HEK293 (cell line): ENCODE data around the gene SPRED3.

Experiments
- HOXD13 ChIP-seq: sonication (generic); formaldehyde crosslinking; IDR thresholded peaks from 2 replicates; pipeline ENCODE4 v1.8.0; 2022; ENCODE audit warnings: missing genetic modification reagents, borderline replicate concordance
- IKZF3 ChIP-seq: fragments of 450-650 bp; IDR thresholded peaks from 2 replicates; pipeline ENCODE4 v1.5.0; 2018; ENCODE audit warnings: missing biosample characterization, mild to moderate bottlenecking, missing genetic modification characterization, moderate library complexity
- KLF8 ChIP-seq: fragments of 450-650 bp; formaldehyde crosslinking; IDR thresholded peaks from 2 replicates; pipeline ENCODE4 v1.5.1; 2016; ENCODE audit warnings: missing biosample characterization, missing genetic modification characterization
- MEIS1 ChIP-seq: sonication (generic); formaldehyde crosslinking; IDR thresholded peaks from 2 replicates; pipeline ENCODE4 v1.8.1; 2022; ENCODE audit warnings: missing genetic modification reagents, mild to moderate bottlenecking, borderline replicate concordance
- WT1 ChIP-seq: fragments of 450-650 bp; formaldehyde crosslinking; IDR thresholded peaks from 2 replicates; pipeline ENCODE4 v1.5.1; 2016; ENCODE audit warnings: missing biosample characterization, missing genetic modification characterization
- ZFHX2 ChIP-seq: fragments of 450-650 bp; formaldehyde crosslinking; conservative IDR thresholded peaks from 2 replicates; pipeline ENCODE4 v1.5.1; 2016; ENCODE audit warnings: missing biosample characterization, missing genetic modification characterization
- ZFP3 ChIP-seq: fragments of 450-650 bp; formaldehyde crosslinking; IDR thresholded peaks from 2 replicates; pipeline ENCODE4 v1.5.1; 2016; ENCODE audit warnings: low read depth, missing biosample characterization, missing genetic modification characterization
- ZNF157 ChIP-seq: fragments of 450-650 bp; formaldehyde crosslinking; IDR thresholded peaks from 2 replicates; pipeline ENCODE4 v1.5.1; 2016; ENCODE audit warnings: missing biosample characterization, missing genetic modification characterization
- ZNF175 ChIP-seq: fragments of 450-650 bp; formaldehyde crosslinking; IDR thresholded peaks from 2 replicates; pipeline ENCODE4 v1.5.1; 2016; ENCODE audit warnings: missing biosample characterization, missing genetic modification characterization
- ZNF223 ChIP-seq: fragments of 450-650 bp; formaldehyde crosslinking; IDR thresholded peaks from 2 replicates; pipeline ENCODE4 v1.5.1; 2016; ENCODE audit warnings: missing biosample characterization, missing genetic modification characterization
- ZNF24 ChIP-seq: fragments of 450-650 bp; formaldehyde crosslinking; IDR thresholded peaks from 2 replicates; pipeline ENCODE4 v1.5.1; 2016; ENCODE audit warnings: missing biosample characterization, missing genetic modification characterization
- ZNF654 ChIP-seq: fragments of 450-650 bp; formaldehyde crosslinking; IDR thresholded peaks from 2 replicates; pipeline ENCODE4 v1.5.1; 2016; ENCODE audit warnings: low read depth, missing biosample characterization, missing genetic modification characterization
- ZNF707 ChIP-seq: fragments of 450-650 bp; formaldehyde crosslinking; IDR thresholded peaks from 2 replicates; pipeline ENCODE4 v1.5.1; 2016; ENCODE audit warnings: missing biosample characterization, missing genetic modification characterization
- ZNF768 ChIP-seq: fragments of 450-650 bp; formaldehyde crosslinking; IDR thresholded peaks from 2 replicates; pipeline ENCODE4 v1.5.1; 2018; ENCODE audit warnings: missing biosample characterization, mild to moderate bottlenecking, missing genetic modification characterization
- ZNF777 ChIP-seq: fragments of 450-650 bp; formaldehyde crosslinking; IDR thresholded peaks from 2 replicates; pipeline ENCODE4 v1.5.1; 2017; ENCODE audit warnings: missing biosample characterization, missing genetic modification characterization, borderline replicate concordance
- ZNF843 ChIP-seq: fragments of 450-650 bp; formaldehyde crosslinking; IDR thresholded peaks from 2 replicates; pipeline ENCODE4 v1.5.1; 2016; ENCODE audit warnings: missing biosample characterization, missing genetic modification characterization
- TF ChIP-seq, protein P1 (sequence below): fragments of 450-650 bp; formaldehyde crosslinking; IDR thresholded peaks from 2 replicates; pipeline ENCODE4 v1.5.1; 2016; ENCODE audit warnings: missing biosample characterization, missing genetic modification characterization
- TF ChIP-seq, protein P2 (sequence below): fragments of 450-650 bp; formaldehyde crosslinking; IDR thresholded peaks from 2 replicates; pipeline ENCODE4 v1.5.1; 2017; ENCODE audit warnings: missing biosample characterization, missing genetic modification characterization
- TF ChIP-seq, protein P3 (sequence below): fragments of 450-650 bp; formaldehyde crosslinking; IDR thresholded peaks from 2 replicates; pipeline ENCODE4 v1.5.1; 2016; ENCODE audit warnings: missing biosample characterization, missing genetic modification characterization
- TF ChIP-seq, protein P4 (sequence below): fragments of 450-650 bp; formaldehyde crosslinking; IDR thresholded peaks from 2 replicates; pipeline ENCODE4 v1.5.1; 2016; ENCODE audit warnings: missing biosample characterization, missing genetic modification characterization
- TF ChIP-seq, protein P5 (sequence below): fragments of 450-650 bp; formaldehyde crosslinking; IDR thresholded peaks from 2 replicates; pipeline ENCODE4 v1.5.1; 2016; ENCODE audit warnings: missing biosample characterization, missing genetic modification characterization
- TF ChIP-seq, protein P6 (sequence below): fragments of 450-650 bp; formaldehyde crosslinking; IDR thresholded peaks from 2 replicates; pipeline ENCODE4 v1.5.1; 2016; ENCODE audit warnings: missing biosample characterization, missing genetic modification characterization
- TF ChIP-seq, protein P7 (sequence below): fragments of 450-650 bp; formaldehyde crosslinking; IDR thresholded peaks from 2 replicates; pipeline ENCODE4 v1.5.1; 2016; ENCODE audit warnings: missing biosample characterization, missing genetic modification characterization

Gene SPRED3

DNA sequence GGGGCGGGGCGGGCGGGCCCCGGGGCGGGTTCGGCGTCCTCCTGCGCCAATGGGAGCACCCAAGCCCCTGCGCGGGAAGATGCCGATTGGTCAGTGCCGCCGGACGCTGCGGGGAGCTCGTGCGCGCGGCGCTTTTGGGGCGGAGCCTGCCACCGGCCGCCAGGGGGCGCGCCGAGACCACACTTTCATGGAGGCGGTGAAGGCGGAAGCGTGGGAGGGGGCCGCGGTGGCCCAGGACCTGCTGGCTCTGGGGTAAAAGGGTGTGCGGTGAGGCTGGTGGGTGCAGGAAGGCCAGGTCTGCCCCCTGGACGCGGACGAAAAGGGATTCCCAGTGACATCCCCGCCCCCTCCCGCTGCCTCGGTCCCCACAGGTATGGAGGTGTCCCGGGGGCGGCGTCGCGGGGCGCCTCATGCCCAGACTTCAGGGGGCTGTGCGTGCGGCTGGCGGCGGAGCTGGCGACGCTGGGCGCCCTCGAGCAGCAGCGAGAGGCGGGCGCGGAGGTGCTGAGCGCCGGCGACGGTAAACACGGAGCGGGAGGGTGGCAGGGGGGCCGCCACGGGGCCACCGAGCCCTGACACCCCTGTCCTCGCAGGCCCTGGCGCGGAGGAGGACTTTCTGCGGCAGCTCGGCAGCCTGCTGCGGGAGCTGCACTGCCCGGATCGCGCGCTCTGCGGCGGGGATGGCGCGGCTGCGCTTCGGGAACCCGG lies 14.6 kb downstream of the SPRED3 start, which contains the start of gene FAM98C (continued):
- TF ChIP-seq, protein P1, sequence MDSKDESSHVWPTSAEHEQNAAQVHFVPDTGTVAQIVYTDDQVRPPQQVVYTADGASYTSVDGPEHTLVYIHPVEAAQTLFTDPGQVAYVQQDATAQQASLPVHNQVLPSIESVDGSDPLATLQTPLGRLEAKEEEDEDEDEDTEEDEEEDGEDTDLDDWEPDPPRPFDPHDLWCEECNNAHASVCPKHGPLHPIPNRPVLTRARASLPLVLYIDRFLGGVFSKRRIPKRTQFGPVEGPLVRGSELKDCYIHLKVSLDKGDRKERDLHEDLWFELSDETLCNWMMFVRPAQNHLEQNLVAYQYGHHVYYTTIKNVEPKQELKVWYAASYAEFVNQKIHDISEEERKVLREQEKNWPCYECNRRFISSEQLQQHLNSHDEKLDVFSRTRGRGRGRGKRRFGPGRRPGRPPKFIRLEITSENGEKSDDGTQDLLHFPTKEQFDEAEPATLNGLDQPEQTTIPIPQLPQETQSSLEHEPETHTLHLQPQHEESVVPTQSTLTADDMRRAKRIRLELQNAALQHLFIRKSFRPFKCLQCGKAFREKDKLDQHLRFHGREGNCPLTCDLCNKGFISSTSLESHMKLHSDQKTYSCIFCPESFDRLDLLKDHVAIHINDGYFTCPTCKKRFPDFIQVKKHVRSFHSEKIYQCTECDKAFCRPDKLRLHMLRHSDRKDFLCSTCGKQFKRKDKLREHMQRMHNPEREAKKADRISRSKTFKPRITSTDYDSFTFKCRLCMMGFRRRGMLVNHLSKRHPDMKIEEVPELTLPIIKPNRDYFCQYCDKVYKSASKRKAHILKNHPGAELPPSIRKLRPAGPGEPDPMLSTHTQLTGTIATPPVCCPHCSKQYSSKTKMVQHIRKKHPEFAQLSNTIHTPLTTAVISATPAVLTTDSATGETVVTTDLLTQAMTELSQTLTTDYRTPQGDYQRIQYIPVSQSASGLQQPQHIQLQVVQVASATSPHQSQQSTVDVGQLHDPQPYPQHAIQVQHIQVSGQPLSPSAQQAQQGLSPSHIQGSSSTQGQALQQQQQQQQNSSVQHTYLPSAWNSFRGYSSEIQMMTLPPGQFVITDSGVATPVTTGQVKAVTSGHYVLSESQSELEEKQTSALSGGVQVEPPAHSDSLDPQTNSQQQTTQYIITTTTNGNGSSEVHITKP (tag by site-specific recombination) = peak; percentile 75
- TF ChIP-seq ZNF175 (tag by site-specific recombination) (no peak), HOXD13 (no peak), ZNF843 (peak; percentile 66), WT1 (tag by site-specific recombination) (peak; percentile 56; the same call in 1 of the 2 replicates), ZNF654 (tag by site-specific recombination) (peak; percentile 78), ZNF768 (tag by site-specific recombination) (no peak), IKZF3 (tag by site-specific recombination) (0 out of 2 replicates have a peak, but pooled peaks have one; percentile 51), KLF8 (tag by site-specific recombination) (peak; percentile 99), MEIS1 (CRISPR knock-in tag) (no peak), ZFP3 (tag by site-specific recombination) (0 out of 2 replicates have a peak, but pooled peaks have one; percentile 19), ZNF157 (no peak), ZFHX2 (peak; percentile 100), ZNF24 (tag by site-specific recombination) (no peak; the same call in 1 of the 2 replicates), ZNF707 (tag by site-specific recombination) (no peak), ZNF777 (tag by site-specific recombination) (peak; percentile 66), ZNF223 (tag by site-specific recombination) (peak; percentile 96)
- TF ChIP-seq, protein P2, sequence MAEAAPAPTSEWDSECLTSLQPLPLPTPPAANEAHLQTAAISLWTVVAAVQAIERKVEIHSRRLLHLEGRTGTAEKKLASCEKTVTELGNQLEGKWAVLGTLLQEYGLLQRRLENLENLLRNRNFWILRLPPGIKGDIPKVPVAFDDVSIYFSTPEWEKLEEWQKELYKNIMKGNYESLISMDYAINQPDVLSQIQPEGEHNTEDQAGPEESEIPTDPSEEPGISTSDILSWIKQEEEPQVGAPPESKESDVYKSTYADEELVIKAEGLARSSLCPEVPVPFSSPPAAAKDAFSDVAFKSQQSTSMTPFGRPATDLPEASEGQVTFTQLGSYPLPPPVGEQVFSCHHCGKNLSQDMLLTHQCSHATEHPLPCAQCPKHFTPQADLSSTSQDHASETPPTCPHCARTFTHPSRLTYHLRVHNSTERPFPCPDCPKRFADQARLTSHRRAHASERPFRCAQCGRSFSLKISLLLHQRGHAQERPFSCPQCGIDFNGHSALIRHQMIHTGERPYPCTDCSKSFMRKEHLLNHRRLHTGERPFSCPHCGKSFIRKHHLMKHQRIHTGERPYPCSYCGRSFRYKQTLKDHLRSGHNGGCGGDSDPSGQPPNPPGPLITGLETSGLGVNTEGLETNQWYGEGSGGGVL (tag by site-specific recombination) = peak; percentile 75; the same call in 1 of the 2 replicates
- TF ChIP-seq, protein P3, sequence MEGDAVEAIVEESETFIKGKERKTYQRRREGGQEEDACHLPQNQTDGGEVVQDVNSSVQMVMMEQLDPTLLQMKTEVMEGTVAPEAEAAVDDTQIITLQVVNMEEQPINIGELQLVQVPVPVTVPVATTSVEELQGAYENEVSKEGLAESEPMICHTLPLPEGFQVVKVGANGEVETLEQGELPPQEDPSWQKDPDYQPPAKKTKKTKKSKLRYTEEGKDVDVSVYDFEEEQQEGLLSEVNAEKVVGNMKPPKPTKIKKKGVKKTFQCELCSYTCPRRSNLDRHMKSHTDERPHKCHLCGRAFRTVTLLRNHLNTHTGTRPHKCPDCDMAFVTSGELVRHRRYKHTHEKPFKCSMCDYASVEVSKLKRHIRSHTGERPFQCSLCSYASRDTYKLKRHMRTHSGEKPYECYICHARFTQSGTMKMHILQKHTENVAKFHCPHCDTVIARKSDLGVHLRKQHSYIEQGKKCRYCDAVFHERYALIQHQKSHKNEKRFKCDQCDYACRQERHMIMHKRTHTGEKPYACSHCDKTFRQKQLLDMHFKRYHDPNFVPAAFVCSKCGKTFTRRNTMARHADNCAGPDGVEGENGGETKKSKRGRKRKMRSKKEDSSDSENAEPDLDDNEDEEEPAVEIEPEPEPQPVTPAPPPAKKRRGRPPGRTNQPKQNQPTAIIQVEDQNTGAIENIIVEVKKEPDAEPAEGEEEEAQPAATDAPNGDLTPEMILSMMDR = peak; percentile 100
- TF ChIP-seq, protein P4, sequence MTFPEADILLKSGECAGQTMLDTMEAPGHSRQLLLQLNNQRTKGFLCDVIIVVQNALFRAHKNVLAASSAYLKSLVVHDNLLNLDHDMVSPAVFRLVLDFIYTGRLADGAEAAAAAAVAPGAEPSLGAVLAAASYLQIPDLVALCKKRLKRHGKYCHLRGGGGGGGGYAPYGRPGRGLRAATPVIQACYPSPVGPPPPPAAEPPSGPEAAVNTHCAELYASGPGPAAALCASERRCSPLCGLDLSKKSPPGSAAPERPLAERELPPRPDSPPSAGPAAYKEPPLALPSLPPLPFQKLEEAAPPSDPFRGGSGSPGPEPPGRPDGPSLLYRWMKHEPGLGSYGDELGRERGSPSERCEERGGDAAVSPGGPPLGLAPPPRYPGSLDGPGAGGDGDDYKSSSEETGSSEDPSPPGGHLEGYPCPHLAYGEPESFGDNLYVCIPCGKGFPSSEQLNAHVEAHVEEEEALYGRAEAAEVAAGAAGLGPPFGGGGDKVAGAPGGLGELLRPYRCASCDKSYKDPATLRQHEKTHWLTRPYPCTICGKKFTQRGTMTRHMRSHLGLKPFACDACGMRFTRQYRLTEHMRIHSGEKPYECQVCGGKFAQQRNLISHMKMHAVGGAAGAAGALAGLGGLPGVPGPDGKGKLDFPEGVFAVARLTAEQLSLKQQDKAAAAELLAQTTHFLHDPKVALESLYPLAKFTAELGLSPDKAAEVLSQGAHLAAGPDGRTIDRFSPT (tag by site-specific recombination) = peak; percentile 97
- TF ChIP-seq, protein P5, sequence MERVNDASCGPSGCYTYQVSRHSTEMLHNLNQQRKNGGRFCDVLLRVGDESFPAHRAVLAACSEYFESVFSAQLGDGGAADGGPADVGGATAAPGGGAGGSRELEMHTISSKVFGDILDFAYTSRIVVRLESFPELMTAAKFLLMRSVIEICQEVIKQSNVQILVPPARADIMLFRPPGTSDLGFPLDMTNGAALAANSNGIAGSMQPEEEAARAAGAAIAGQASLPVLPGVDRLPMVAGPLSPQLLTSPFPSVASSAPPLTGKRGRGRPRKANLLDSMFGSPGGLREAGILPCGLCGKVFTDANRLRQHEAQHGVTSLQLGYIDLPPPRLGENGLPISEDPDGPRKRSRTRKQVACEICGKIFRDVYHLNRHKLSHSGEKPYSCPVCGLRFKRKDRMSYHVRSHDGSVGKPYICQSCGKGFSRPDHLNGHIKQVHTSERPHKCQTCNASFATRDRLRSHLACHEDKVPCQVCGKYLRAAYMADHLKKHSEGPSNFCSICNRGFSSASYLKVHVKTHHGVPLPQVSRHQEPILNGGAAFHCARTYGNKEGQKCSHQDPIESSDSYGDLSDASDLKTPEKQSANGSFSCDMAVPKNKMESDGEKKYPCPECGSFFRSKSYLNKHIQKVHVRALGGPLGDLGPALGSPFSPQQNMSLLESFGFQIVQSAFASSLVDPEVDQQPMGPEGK = peak; percentile 100
- TF ChIP-seq, protein P6, sequence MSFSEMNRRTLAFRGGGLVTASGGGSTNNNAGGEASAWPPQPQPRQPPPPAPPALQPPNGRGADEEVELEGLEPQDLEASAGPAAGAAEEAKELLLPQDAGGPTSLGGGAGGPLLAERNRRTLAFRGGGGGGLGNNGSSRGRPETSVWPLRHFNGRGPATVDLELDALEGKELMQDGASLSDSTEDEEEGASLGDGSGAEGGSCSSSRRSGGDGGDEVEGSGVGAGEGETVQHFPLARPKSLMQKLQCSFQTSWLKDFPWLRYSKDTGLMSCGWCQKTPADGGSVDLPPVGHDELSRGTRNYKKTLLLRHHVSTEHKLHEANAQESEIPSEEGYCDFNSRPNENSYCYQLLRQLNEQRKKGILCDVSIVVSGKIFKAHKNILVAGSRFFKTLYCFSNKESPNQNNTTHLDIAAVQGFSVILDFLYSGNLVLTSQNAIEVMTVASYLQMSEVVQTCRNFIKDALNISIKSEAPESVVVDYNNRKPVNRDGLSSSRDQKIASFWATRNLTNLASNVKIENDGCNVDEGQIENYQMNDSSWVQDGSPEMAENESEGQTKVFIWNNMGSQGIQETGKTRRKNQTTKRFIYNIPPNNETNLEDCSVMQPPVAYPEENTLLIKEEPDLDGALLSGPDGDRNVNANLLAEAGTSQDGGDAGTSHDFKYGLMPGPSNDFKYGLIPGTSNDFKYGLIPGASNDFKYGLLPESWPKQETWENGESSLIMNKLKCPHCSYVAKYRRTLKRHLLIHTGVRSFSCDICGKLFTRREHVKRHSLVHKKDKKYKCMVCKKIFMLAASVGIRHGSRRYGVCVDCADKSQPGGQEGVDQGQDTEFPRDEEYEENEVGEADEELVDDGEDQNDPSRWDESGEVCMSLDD = peak; percentile 98
- TF ChIP-seq, protein P7, sequence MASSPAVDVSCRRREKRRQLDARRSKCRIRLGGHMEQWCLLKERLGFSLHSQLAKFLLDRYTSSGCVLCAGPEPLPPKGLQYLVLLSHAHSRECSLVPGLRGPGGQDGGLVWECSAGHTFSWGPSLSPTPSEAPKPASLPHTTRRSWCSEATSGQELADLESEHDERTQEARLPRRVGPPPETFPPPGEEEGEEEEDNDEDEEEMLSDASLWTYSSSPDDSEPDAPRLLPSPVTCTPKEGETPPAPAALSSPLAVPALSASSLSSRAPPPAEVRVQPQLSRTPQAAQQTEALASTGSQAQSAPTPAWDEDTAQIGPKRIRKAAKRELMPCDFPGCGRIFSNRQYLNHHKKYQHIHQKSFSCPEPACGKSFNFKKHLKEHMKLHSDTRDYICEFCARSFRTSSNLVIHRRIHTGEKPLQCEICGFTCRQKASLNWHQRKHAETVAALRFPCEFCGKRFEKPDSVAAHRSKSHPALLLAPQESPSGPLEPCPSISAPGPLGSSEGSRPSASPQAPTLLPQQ (tag by site-specific recombination) = peak; percentile 92
